Measurements from ENCODE around the gene PDXP. TPM values are rescaled to one million over a fixed set of nuclear protein-coding genes. Genes with fewer than 3 reads are reported as not detected.

The PDXP gene
- total and polyA plus RNA-seq, 2 experiments from 2014 or later: 15.0 to 55.6 TPM

DNA sequence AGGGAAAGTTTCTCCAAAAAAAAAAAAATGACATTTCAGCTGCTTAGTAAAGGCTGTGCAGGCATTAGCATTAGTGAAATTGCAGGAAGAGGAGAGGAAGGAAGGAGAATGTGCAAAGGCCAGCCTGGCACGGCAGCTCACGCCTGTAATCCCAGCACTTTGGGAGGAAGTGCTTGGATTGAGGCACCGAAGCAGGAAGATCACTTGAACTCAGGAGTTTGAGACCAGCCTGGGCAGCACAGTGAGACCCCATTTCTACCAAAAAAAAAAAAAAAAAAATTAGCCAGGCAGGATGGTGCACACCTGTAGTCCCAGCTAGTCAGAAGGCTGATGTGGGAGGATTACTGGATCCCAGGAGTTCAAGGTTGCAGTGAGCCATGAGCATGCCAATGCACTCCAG lies 46.1 kb downstream of the PDXP start:
- H3K36me3 ChIP-seq (ENCODE audit: insufficient read depth): peaks cover 19% of the 10 kb centered on the region; the same call in 1 of the 2 replicates
- ATAC-seq (no peak), DNase-seq (ENCODE audit: low spot score) (no peak)
- no peak overlapping the region for H3K27ac ChIP-seq (ENCODE audit: low read depth)
- H3K4me1 ChIP-seq (ENCODE audit: insufficient read depth): no peaks in the 10 kb centered on the region
- no peak overlapping the region for H3K4me2 ChIP-seq
- no peaks in the 10 kb centered on the region; the same call in 1 of the 2 replicates for H4K20me1 ChIP-seq (replicated peaks; ENCODE audit: insufficient read depth)
- H3F3A ChIP-seq (replicated peaks; ENCODE audit: low read depth): no peaks in the 10 kb centered on the region; the same call in 1 of the 2 replicates
- H3K9me3 Mint-ChIP-seq: no peaks in the 10 kb centered on the region
- H3K27ac Mint-ChIP-seq: no peak overlapping the region
- no peaks in the 10 kb centered on the region for H3K79me2 ChIP-seq (replicated peaks; ENCODE audit: insufficient read depth)
- H3K4me3 ChIP-seq: no peak overlapping the region
- H3K4me1 Mint-ChIP-seq: peaks cover 4% of the 10 kb centered on the region
- H3K36me3 Mint-ChIP-seq (ENCODE audit: low read depth): peaks cover 56% of the 10 kb centered on the region
- no peak for TF ChIP-seq EZH2phosphoT487 (IDR thresholded peaks at IDR 0.05; ENCODE audit: unreplicated experiment)
- TF ChIP-seq, protein P1, sequence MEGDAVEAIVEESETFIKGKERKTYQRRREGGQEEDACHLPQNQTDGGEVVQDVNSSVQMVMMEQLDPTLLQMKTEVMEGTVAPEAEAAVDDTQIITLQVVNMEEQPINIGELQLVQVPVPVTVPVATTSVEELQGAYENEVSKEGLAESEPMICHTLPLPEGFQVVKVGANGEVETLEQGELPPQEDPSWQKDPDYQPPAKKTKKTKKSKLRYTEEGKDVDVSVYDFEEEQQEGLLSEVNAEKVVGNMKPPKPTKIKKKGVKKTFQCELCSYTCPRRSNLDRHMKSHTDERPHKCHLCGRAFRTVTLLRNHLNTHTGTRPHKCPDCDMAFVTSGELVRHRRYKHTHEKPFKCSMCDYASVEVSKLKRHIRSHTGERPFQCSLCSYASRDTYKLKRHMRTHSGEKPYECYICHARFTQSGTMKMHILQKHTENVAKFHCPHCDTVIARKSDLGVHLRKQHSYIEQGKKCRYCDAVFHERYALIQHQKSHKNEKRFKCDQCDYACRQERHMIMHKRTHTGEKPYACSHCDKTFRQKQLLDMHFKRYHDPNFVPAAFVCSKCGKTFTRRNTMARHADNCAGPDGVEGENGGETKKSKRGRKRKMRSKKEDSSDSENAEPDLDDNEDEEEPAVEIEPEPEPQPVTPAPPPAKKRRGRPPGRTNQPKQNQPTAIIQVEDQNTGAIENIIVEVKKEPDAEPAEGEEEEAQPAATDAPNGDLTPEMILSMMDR (conservative IDR thresholded peaks at IDR 0.05; ENCODE audit: low read depth in 2 of 2): no peak
- no peak for TF ChIP-seq ZNF114 (CRISPR knock-in tag; IDR thresholded peaks at IDR 0.05)
- TF ChIP-seq EZH2 (IDR thresholded peaks at IDR 0.05; ENCODE audit: low read depth, unreplicated experiment): no peak
- TF ChIP-seq NANOG (IDR thresholded peaks at IDR 0.05; ENCODE audit: borderline replicate concordance): no peak
- no peak for TF ChIP-seq POLR2AphosphoS5 (IDR thresholded peaks at IDR 0.05; ENCODE audit: low read depth)
- TF ChIP-seq, protein P2, sequence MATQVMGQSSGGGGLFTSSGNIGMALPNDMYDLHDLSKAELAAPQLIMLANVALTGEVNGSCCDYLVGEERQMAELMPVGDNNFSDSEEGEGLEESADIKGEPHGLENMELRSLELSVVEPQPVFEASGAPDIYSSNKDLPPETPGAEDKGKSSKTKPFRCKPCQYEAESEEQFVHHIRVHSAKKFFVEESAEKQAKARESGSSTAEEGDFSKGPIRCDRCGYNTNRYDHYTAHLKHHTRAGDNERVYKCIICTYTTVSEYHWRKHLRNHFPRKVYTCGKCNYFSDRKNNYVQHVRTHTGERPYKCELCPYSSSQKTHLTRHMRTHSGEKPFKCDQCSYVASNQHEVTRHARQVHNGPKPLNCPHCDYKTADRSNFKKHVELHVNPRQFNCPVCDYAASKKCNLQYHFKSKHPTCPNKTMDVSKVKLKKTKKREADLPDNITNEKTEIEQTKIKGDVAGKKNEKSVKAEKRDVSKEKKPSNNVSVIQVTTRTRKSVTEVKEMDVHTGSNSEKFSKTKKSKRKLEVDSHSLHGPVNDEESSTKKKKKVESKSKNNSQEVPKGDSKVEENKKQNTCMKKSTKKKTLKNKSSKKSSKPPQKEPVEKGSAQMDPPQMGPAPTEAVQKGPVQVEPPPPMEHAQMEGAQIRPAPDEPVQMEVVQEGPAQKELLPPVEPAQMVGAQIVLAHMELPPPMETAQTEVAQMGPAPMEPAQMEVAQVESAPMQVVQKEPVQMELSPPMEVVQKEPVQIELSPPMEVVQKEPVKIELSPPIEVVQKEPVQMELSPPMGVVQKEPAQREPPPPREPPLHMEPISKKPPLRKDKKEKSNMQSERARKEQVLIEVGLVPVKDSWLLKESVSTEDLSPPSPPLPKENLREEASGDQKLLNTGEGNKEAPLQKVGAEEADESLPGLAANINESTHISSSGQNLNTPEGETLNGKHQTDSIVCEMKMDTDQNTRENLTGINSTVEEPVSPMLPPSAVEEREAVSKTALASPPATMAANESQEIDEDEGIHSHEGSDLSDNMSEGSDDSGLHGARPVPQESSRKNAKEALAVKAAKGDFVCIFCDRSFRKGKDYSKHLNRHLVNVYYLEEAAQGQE (IDR thresholded peaks at IDR 0.05; ENCODE audit: unreplicated experiment): no peak
- TF ChIP-seq, protein P3, sequence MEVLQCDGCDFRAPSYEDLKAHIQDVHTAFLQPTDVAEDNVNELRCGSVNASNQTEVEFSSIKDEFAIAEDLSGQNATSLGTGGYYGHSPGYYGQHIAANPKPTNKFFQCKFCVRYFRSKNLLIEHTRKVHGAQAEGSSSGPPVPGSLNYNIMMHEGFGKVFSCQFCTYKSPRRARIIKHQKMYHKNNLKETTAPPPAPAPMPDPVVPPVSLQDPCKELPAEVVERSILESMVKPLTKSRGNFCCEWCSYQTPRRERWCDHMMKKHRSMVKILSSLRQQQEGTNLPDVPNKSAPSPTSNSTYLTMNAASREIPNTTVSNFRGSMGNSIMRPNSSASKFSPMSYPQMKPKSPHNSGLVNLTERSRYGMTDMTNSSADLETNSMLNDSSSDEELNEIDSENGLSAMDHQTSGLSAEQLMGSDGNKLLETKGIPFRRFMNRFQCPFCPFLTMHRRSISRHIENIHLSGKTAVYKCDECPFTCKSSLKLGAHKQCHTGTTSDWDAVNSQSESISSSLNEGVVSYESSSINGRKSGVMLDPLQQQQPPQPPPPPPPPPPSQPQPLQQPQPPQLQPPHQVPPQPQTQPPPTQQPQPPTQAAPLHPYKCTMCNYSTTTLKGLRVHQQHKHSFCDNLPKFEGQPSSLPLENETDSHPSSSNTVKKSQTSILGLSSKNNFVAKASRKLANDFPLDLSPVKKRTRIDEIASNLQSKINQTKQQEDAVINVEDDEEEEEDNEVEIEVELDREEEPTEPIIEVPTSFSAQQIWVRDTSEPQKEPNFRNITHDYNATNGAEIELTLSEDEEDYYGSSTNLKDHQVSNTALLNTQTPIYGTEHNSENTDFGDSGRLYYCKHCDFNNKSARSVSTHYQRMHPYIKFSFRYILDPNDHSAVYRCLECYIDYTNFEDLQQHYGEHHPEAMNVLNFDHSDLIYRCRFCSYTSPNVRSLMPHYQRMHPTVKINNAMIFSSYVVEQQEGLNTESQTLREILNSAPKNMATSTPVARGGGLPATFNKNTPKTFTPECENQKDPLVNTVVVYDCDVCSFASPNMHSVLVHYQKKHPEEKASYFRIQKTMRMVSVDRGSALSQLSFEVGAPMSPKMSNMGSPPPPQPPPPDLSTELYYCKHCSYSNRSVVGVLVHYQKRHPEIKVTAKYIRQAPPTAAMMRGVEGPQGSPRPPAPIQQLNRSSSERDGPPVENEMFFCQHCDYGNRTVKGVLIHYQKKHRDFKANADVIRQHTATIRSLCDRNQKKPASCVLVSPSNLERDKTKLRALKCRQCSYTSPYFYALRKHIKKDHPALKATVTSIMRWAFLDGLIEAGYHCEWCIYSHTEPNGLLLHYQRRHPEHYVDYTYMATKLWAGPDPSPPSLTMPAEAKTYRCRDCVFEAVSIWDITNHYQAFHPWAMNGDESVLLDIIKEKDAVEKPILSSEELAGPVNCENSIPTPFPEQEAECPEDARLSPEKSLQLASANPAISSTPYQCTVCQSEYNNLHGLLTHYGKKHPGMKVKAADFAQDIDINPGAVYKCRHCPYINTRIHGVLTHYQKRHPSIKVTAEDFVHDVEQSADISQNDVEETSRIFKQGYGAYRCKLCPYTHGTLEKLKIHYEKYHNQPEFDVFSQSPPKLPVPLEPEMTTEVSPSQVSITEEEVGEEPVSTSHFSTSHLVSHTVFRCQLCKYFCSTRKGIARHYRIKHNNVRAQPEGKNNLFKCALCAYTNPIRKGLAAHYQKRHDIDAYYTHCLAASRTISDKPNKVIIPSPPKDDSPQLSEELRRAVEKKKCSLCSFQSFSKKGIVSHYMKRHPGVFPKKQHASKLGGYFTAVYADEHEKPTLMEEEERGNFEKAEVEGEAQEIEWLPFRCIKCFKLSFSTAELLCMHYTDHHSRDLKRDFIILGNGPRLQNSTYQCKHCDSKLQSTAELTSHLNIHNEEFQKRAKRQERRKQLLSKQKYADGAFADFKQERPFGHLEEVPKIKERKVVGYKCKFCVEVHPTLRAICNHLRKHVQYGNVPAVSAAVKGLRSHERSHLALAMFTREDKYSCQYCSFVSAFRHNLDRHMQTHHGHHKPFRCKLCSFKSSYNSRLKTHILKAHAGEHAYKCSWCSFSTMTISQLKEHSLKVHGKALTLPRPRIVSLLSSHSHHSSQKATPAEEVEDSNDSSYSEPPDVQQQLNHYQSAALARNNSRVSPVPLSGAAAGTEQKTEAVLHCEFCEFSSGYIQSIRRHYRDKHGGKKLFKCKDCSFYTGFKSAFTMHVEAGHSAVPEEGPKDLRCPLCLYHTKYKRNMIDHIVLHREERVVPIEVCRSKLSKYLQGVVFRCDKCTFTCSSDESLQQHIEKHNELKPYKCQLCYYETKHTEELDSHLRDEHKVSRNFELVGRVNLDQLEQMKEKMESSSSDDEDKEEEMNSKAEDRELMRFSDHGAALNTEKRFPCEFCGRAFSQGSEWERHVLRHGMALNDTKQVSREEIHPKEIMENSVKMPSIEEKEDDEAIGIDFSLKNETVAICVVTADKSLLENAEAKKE (CRISPR knock-in tag; IDR thresholded peaks at IDR 0.05): no peak
- TF ChIP-seq, protein P4, sequence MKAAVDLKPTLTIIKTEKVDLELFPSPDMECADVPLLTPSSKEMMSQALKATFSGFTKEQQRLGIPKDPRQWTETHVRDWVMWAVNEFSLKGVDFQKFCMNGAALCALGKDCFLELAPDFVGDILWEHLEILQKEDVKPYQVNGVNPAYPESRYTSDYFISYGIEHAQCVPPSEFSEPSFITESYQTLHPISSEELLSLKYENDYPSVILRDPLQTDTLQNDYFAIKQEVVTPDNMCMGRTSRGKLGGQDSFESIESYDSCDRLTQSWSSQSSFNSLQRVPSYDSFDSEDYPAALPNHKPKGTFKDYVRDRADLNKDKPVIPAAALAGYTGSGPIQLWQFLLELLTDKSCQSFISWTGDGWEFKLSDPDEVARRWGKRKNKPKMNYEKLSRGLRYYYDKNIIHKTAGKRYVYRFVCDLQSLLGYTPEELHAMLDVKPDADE (IDR thresholded peaks at IDR 0.05): no peak
- no peak for TF ChIP-seq ZNF331 (CRISPR knock-in tag; IDR thresholded peaks at IDR 0.05; ENCODE audit: low read depth)
- TF ChIP-seq JUNB (IDR thresholded peaks at IDR 0.05; ENCODE audit: unreplicated experiment): no peak
- no peak for TF ChIP-seq CREB1 (CRISPR knock-in tag; IDR thresholded peaks at IDR 0.05; ENCODE audit: low read depth)
- TF ChIP-seq STAT1 (IDR thresholded peaks at IDR 0.05; ENCODE audit: unreplicated experiment): no peak
- H3K4me3 Mint-ChIP-seq: no peak overlapping the region
- no peaks in the 10 kb centered on the region for H3K27me3 ChIP-seq (ENCODE audit: insufficient read depth)
- H2AFZ ChIP-seq: no peak overlapping the region
- H3K27me3 Mint-ChIP-seq (ENCODE audit: insufficient read depth, low read depth, poor library complexity): peaks cover 11% of the 10 kb centered on the region
- H3K9me2 ChIP-seq (ENCODE audit: insufficient read depth): no peaks in the 10 kb centered on the region

Measured in GM23338 (cell line).